GM20431 (cell line): ENCODE results near the gene TICAM1.

ENCODE experiments used
- in situ Hi-C: fragments of 300-500 bp; cut with MseI, MboI; formaldehyde crosslinking; loops from one replicate; pipeline ENCODE4 v1.15.0; 2020; ENCODE audit warnings: low sequenced_read_pairs; ENCODE audit not compliant: unreplicated experiment

TICAM1 gene

DNA sequence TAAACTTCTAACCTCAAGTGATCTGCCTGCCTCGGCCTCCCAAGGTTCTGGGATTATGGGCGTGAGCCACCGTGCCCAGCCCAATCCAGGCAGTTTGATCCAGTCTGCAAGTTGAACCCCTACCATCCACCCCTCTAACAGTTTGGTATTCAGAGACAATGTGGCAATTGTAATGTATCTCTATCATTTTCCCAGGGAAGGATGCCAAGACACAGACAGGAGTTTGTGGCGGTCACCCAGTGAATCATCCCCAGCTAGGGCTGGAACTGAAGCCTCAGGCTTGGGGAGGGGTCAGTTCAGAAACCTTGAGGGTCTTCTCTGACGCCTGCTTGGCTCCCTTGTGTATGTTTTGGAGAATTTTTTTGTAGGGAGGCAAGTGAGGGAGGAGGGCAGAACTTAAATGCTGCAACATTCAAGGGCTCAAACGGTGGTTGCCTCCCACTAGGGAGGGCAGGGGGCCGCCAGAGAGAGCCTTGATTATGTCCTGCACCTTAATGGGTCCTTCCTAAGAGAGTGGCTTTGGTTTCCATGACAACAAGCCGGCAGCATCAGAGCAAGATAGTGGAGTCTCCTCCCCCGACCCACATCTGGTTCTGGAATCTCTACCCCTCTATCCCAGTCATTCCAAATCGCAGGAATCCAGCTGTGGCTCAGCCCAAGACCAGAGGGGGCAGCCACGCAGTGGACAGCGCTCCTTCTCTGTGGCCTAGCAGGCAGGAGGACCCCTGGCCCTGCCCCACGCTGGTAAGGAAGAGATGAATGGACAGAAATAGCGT lies 54.9 kb downstream of the TICAM1 start:
- in situ Hi-C loops: no loop called here

DNA sequence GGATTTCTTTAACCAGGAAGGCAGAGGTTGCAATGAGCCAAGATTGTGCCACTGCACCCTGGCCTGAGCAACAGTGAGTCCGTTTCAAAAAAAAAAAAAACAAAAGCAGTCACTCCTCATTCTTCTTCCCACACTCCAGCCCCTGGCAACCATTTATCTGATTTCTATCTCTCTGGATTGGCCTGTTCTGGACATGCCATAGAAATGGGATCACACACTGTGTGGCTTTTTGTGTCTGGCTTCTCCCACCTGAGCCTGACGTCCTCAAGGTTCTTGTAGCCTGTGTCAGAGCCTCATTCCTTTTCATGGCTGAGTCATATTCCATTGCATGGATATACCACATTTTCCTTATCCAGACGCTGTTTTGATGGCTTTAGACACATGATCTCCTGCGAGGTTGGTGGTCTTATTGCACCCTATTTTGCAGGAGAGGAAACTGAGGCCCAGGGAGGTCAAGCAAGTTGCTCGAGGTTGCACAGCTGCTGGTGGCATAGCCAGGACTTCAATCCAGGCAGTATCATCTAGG lies 55.8 kb downstream of the TICAM1 start:
- in situ Hi-C loops: no loop called here

DNA sequence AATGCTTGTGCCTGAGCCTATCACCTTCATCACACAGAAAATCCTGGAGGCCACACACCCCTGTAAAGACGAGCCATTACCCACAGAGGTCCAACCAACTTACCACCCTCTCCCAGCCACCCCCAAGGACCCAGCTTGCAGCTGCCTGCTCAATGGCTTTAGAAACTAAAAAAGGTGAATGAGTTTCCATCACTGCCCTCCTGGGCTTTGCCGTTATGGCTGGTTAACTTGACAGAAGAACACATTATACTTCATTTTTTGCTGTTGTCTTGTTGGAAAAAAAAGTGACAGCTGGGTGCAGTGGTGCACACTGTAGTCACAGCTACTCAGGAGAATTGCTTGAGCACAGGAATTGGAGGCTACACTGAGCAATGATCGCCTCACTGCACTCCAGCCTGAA lies 57.4 kb downstream of the TICAM1 start:
- in situ Hi-C loops: no loop called here

DNA sequence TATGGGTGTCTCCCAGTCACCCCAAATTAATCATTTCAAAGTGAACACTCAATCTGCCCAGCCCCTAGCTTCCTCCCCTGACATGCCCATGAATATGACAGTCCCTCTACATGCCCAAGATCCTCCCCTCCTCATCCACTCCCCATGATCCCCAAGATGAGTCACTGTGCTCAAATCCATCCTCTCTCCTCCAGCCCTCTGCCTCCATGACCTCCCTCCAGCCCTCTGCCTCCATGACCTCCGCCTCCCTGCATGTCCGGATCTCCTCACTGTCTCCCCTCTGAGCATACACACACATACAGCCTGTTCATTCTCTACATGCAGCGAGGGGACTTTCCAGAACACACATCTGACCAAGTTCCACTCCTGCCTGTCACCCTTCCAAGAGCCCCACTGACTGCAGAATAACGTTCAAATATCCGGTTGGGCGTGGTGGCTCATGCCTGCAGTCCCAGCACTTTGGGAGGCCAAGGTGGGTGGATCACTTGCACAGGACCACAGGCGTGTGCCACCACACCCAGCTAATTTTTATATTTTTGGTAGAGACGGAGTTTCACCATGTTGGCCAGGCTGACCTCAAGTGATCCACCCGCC lies 58.4 kb downstream of the TICAM1 start:
- in situ Hi-C loops: no loop called here

DNA sequence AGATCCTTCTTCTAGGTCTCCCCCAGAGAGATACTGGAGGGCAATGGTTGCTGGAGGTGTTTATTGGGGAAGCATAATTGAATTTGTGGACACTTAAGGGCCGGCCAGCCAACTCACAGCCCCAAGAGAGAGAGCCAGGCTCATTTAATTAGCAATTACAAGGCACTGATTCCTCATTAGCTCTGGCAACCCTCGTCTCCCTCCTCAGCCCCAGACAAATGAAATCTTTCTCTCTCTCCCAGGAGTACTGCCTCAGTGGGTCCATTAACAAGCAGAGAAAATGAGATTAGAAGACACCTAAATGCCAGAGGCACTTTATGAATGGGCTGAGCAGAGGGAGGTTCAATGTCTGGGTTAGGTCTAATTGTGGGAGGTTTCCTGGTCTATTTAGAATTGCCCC lies 58.9 kb downstream of the TICAM1 start:
- in situ Hi-C loops: no loop called here

DNA sequence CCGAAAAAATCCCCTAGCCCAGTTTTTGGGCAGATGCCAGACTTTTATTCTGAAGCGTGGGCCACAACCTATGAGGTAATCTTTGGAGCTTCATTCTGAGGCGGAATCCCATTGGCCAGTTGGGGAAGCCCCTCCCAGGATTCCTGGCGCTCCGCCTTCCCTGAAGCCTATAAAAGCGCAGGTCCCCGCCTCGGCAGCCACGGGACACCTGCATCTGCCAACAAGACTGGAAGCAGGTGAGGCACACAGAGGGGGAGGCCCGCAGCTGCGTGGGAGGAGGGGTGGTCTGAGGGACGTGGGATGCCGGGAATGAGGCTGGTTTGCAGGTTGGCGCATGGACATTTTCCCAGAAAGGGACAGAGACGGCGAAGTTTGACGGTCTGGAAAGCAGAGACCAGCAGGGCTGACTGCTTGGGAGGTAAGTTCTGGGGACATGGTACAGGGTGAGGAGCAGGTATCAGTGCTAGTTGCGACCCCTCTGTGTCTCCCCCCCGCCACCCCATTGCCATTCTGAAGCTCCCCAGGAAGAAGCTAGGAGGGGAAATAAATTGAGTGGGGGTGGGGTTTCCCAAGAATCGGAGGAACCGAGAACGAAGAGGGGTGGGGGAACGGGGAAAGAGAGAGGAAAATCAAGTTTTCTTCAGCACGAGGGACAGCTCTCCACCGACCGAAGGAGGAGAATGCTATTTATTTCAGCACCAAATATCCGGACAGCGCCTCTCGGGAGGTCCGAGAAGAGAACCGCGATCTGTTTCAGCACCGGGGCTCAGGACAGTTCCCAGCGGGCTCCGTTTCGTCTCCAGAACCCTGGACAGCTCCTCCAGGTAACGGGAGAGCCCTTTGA lies 62.4 kb downstream of the TICAM1 start:
- in situ Hi-C loops: no loop called here
